Keratinocyte (primary cell): ENCODE measurements around the gene PIK3C3. TPM values are rescaled to one million over a fixed set of nuclear protein-coding genes. Genes with fewer than 3 reads are reported as not detected.

Experiments used
- DNase-seq: peaks from one replicate; pipeline ENCODE4 v3.0.0-alpha.2; 2011; ENCODE audit warnings: low read depth, missing footprints, low spot score
- FAIRE-seq: peaks from 2 replicates; lab custom pipeline; 2011; peaks lifted over from hg19 to GRCh38; lab: Jason Lieb, UNC
- H2AFZ ChIP-seq: 2 replicates; pipeline ENCODE4 v1.6.0; 2012; ENCODE audit warnings: low read length, control low read depth, inconsistent platforms; ENCODE audit not compliant: control insufficient read depth
- H3K27ac ChIP-seq: 2 replicates; pipeline ENCODE4 v1.5.1; 2011; ENCODE audit warnings: low read length; ENCODE audit not compliant: control insufficient read depth, insufficient read depth
- H3K27me3 ChIP-seq: 3 replicates; pipeline ENCODE4 v1.6.0; 2011; ENCODE audit warnings: low read length; ENCODE audit not compliant: control insufficient read depth, insufficient read depth; ENCODE audit errors: extremely low read depth
- H3K36me3 ChIP-seq, 2 experiments: 2 replicates in 1 of 2; 3 replicates in 1 of 2; pipeline ENCODE4 v1.5.1; 2011; ENCODE audit warnings: low read length in 2 of 2, mild to moderate bottlenecking in 1 of 2; ENCODE audit not compliant: control insufficient read depth in 2 of 2, insufficient read depth in 2 of 2; ENCODE audit errors: extremely low read depth in 1 of 2
- H3K4me1 ChIP-seq: 3 replicates; pipeline ENCODE4 v1.5.1; 2011; ENCODE audit warnings: low read length; ENCODE audit not compliant: control insufficient read depth, insufficient read depth; ENCODE audit errors: extremely low read depth
- H3K4me2 ChIP-seq: 3 replicates; pipeline ENCODE4 v1.6.0; 2011; ENCODE audit warnings: low read depth, low read length; ENCODE audit not compliant: control insufficient read depth, insufficient read depth; ENCODE audit errors: extremely low read depth
- H3K4me3 ChIP-seq, 3 experiments: fragments of 200-600 bp in 1 of 3; sonication (generic) in 1 of 3; 2 replicates in 2 of 3; 3 replicates in 1 of 3; pipeline ENCODE4 v1.5.1; 2011 to 2016; ENCODE audit warnings: low read length in 3 of 3, mild to moderate bottlenecking in 3 of 3, control low read depth in 2 of 3, inconsistent platforms in 1 of 3, low read depth in 1 of 3, mixed read lengths in 1 of 3, mixed run types in 1 of 3, moderate library complexity in 1 of 3; ENCODE audit not compliant: control insufficient read depth in 2 of 3, insufficient read depth in 2 of 3; ENCODE audit errors: extremely low read depth in 1 of 3
- H3K79me2 ChIP-seq: 2 replicates; pipeline ENCODE4 v1.6.0; 2012; ENCODE audit warnings: low read length; ENCODE audit not compliant: control insufficient read depth, insufficient read depth
- H3K9ac ChIP-seq: 3 replicates; pipeline ENCODE4 v1.6.0; 2011; ENCODE audit warnings: low read length; ENCODE audit not compliant: control insufficient read depth, insufficient read depth; ENCODE audit errors: extremely low read depth
- H3K9me1 ChIP-seq: 3 replicates; pipeline ENCODE4 v1.6.0; 2011; ENCODE audit warnings: low read length; ENCODE audit not compliant: control insufficient read depth, insufficient read depth; ENCODE audit errors: extremely low read depth
- H3K9me3 ChIP-seq: 2 replicates; pipeline ENCODE4 v1.5.1; 2012; ENCODE audit warnings: low read depth, low read length; ENCODE audit not compliant: control insufficient read depth
- H4K20me1 ChIP-seq: 3 replicates; pipeline ENCODE4 v1.6.0; 2011; ENCODE audit warnings: low read length; ENCODE audit not compliant: control insufficient read depth, insufficient read depth; ENCODE audit errors: extremely low read depth
- CTCF ChIP-seq, 3 experiments: IDR thresholded peaks in 1 of 3; conservative IDR thresholded peaks in 1 of 3; optimal IDR thresholded peaks in 1 of 3; 2 replicates in 2 of 3; 3 replicates in 1 of 3; pipeline versions ENCODE3 to v1.5.1; 2011; ENCODE audit warnings: low read length in 3 of 3, mild to moderate bottlenecking in 3 of 3, moderate library complexity in 2 of 3, control low read depth in 1 of 3, inconsistent platforms in 1 of 3; ENCODE audit not compliant: insufficient read depth in 2 of 3; ENCODE audit errors: extremely low read depth in 1 of 3
- EZH2 ChIP-seq: IDR thresholded peaks from one replicate; pipeline ENCODE4 v1.6.1; 2012; ENCODE audit warnings: inconsistent platforms, mild to moderate bottlenecking, low read length, moderate library complexity
- dilution Hi-C: fragments of 300-500 bp; cut with MboI; formaldehyde crosslinking; loops from one replicate; pipeline ENCODE4 v1.7.0; 2020; ENCODE audit warnings: low sequenced_read_pairs; ENCODE audit not compliant: extremely low pct_ligation_motif_present
- polyA plus RNA-seq, 5 experiments: library from polyadenylated mRNA; depleted of rRNA in 3 of 5; stranded (reverse) in 3 of 5; stranded (forward) in 1 of 5; unstranded in 1 of 5; fragments of >200 nt; gene quantifications; 1 replicate in 1 of 5; 2 replicates in 3 of 5; 3 replicates in 1 of 5; pipeline versions ENCODE4 v1.2.1 to v1.2.3, GENCODE V29; 2011 to 2012; ENCODE audit warnings: missing spikeins in 2 of 5, low read depth in 1 of 5, low replicate concordance in 1 of 5

PIK3C3 gene
- polyA plus RNA-seq, 1 donor (not counting 4 experiments of a cell fraction or from before 2014, with no cell fraction given), result 65.0 TPM

GRCh38 chr18:42114310-42114943, 159.4 kb downstream of the PIK3C3 start:
- H3K27me3 ChIP-seq, result no peaks in the 10 kb centered on the region
- H3K9me3 ChIP-seq, result no peaks in the 10 kb centered on the region
- dilution Hi-C loops, result no loop called here
- no peaks in the 10 kb centered on the region for H3K9me1 ChIP-seq
- DNase-seq (peak; percentile 1), FAIRE-seq (peak; percentile 34)
- H3K36me3 ChIP-seq, result no peaks in the 10 kb centered on the region
- no peaks in the 10 kb centered on the region for H3K4me1 ChIP-seq
- TF ChIP-seq EZH2 (no peak), CTCF (optimal IDR thresholded peaks at IDR 0.05 in 1 of 3, IDR thresholded peaks at IDR 0.05 in 1 of 3, conservative IDR thresholded peaks at IDR 0.05 in 1 of 3; ENCODE audit: extremely low read depth in 1 of 3, insufficient read depth in 2 of 3, low read length in 3 of 3) (peak; percentile 73 to 83 (median 74))
- peak overlapping the region; percentile 74 for H2AFZ ChIP-seq
- H3K4me2 ChIP-seq, result no peak overlapping the region
- no peak overlapping the region for H3K27ac ChIP-seq
- no peaks in the 10 kb centered on the region for H3K79me2 ChIP-seq
- no peak overlapping the region for H3K9ac ChIP-seq
- no peaks in the 10 kb centered on the region for H4K20me1 ChIP-seq
- no peak overlapping the region for H3K4me3 ChIP-seq

DNA sequence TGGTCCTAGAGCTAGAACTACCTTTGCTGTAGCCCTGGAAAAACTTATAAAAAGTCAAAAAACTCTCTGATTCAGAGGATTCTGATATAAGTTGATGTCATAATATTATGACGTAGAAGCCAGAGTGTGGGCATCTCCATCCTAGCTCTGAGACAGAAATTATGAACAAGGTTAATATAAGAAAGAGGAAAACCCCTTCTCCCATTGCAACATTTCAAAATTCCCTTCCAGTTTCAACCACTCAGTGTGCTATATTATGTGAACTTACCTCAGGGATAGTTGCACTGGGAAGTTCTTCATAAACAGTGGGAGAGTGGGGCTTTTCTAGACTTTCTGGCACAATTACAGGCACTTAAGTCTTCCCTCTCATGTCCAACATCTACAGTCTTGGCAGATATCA, 171.6 kb downstream of the PIK3C3 start:
- no peaks in the 10 kb centered on the region for H3K9me3 ChIP-seq
- FAIRE-seq (no peak), DNase-seq (no peak)
- no peaks in the 10 kb centered on the region for H4K20me1 ChIP-seq
- no peak for TF ChIP-seq EZH2
- TF ChIP-seq CTCF (optimal IDR thresholded peaks at IDR 0.05 in 1 of 3, IDR thresholded peaks at IDR 0.05 in 1 of 3, conservative IDR thresholded peaks at IDR 0.05 in 1 of 3; ENCODE audit: extremely low read depth in 1 of 3, insufficient read depth in 2 of 3, low read length in 3 of 3), result no peak
- H3K4me3 ChIP-seq, result no peak overlapping the region
- no peaks in the 10 kb centered on the region for H3K4me1 ChIP-seq
- no peaks in the 10 kb centered on the region for H3K9me1 ChIP-seq
- no peak overlapping the region for H2AFZ ChIP-seq
- H3K36me3 ChIP-seq, result no peaks in the 10 kb centered on the region
- no peak overlapping the region for H3K27ac ChIP-seq
- H3K4me2 ChIP-seq, result no peak overlapping the region
- no peaks in the 10 kb centered on the region for H3K79me2 ChIP-seq
- dilution Hi-C loops, result no loop called here
- no peak overlapping the region for H3K9ac ChIP-seq
- H3K27me3 ChIP-seq, result no peaks in the 10 kb centered on the region
